K562 (cell line): ENCODE results near the gene NCOA1. TPM values are rescaled to one million over a fixed set of nuclear protein-coding genes. Genes with fewer than 3 reads are reported as not detected.

ENCODE experiments used
- ATF1 ChIP-seq, 2 experiments: fragments of 450-650 bp in 1 of 2; IDR thresholded peaks; 2 replicates each; pipeline ENCODE4 v1.6.1; 2016; ENCODE audit warnings: missing compliant biosample characterization in 1 of 2, missing genetic modification characterization in 1 of 2
- BCOR ChIP-seq: fragments of 450-650 bp; IDR thresholded peaks from 2 replicates; pipeline ENCODE4 v1.6.1; 2016
- BDP1 ChIP-seq: IDR thresholded peaks from 3 replicates; pipeline ENCODE4 v1.6.1; 2011; ENCODE audit not compliant: insufficient read length, insufficient read depth
- CBX5 ChIP-seq: IDR thresholded peaks from 2 replicates; pipeline ENCODE4 v1.6.1; 2014; ENCODE audit warnings: low read depth, borderline replicate concordance
- CHD4 ChIP-seq: fragments of 200-600 bp; sonication (generic); IDR thresholded peaks from 3 replicates; pipeline ENCODE4 v1.6.1; 2012; ENCODE audit warnings: low read depth, mild to moderate bottlenecking, mixed read lengths, low read length, inconsistent platforms; ENCODE audit not compliant: insufficient read depth, insufficient replicate concordance, poor library complexity, severe bottlenecking
- ILF3 ChIP-seq: fragments of 450-650 bp; IDR thresholded peaks from 2 replicates; pipeline ENCODE4 v1.6.1; 2018; ENCODE audit warnings: antibody characterized with exemption, mild to moderate bottlenecking, moderate library complexity, borderline replicate concordance
- MAFG ChIP-seq: fragments of 450-650 bp; conservative IDR thresholded peaks from 2 replicates; pipeline ENCODE4 v1.6.1; 2016; ENCODE audit warnings: missing genetic modification characterization, missing compliant biosample characterization
- MBD1 ChIP-seq: fragments of 250-450 bp; sonication (Bioruptor Pico); IDR thresholded peaks from 2 replicates; pipeline ENCODE4 v1.8.0; 2022; ENCODE audit warnings: inconsistent platforms
- PHF8 ChIP-seq: fragments of 200-600 bp; sonication (generic); IDR thresholded peaks from 2 replicates; pipeline ENCODE4 v1.6.1; 2012; ENCODE audit warnings: mixed run types, mild to moderate bottlenecking, inconsistent platforms, low read length, moderate library complexity, borderline replicate concordance
- RAD21 ChIP-seq, 2 experiments: fragments of 250-450 bp in 1 of 2; fragments of 450-650 bp in 1 of 2; sonication (Bioruptor Pico) in 1 of 2; formaldehyde crosslinking in 1 of 2; IDR thresholded peaks in 1 of 2; conservative IDR thresholded peaks in 1 of 2; 2 replicates each; pipeline versions ENCODE4 v1.4.0 to v1.8.0; 2020 to 2022; ENCODE audit warnings: mild to moderate bottlenecking in 2 of 2, moderate library complexity in 1 of 2
- RNF219 ChIP-seq: fragments of 250-450 bp; sonication (Bioruptor Pico); IDR thresholded peaks from 2 replicates; pipeline ENCODE4 v1.5.0; 2022; ENCODE audit warnings: mild to moderate bottlenecking
- TEAD4 ChIP-seq, 2 experiments: sonication (generic) in 1 of 2; formaldehyde crosslinking in 1 of 2; IDR thresholded peaks; 2 replicates each; pipeline versions ENCODE4 v1.6.1 to v1.8.0; 2012 to 2022; ENCODE audit warnings: borderline replicate concordance in 1 of 2, inconsistent platforms in 1 of 2, low read length in 1 of 2, mild to moderate bottlenecking in 1 of 2, missing genetic modification reagents in 1 of 2
- XRCC3 ChIP-seq: fragments of 450-650 bp; IDR thresholded peaks from 2 replicates; pipeline ENCODE4 v1.6.1; 2017; ENCODE audit warnings: mild to moderate bottlenecking, moderate library complexity
- ZNF696 ChIP-seq: fragments of 250-450 bp; sonication (Bioruptor Pico); conservative IDR thresholded peaks from 2 replicates; pipeline ENCODE4 v1.4.0; 2020; ENCODE audit warnings: mild to moderate bottlenecking, moderate library complexity
- ZNF707 ChIP-seq: fragments of 250-450 bp; sonication (Bioruptor Pico); conservative IDR thresholded peaks from 2 replicates; pipeline ENCODE4 v1.8.0; 2022; ENCODE audit warnings: inconsistent platforms, mild to moderate bottlenecking, moderate library complexity
- polyA plus RNA-seq, 8 experiments: library from polyadenylated mRNA; depleted of rRNA in 4 of 8; stranded (reverse) in 5 of 8; unstranded in 3 of 8; fragments of >200 nt; fragmentation: Nextera tagmentation in 2 of 8; fragmentation: Illumina TruSeq in 1 of 8; extraction: Ambion mirVana in 2 of 8; extraction: Trizol in 1 of 8; gene quantifications; 2 replicates each; pipeline versions ENCODE4 v1.2.1 to v1.2.3, GENCODE V29; 2011 to 2014; ENCODE audit warnings: inconsistent platforms in 1 of 8, missing spikeins in 1 of 8
- total RNA-seq, 7 experiments: library from RNA; depleted of rRNA in 6 of 7; stranded (reverse); fragments of >200 nt in 6 of 7; fragmentation: Illumina TruSeq in 2 of 7; extraction: Trizol in 2 of 7; gene quantifications; 2 replicates each; pipeline versions ENCODE4 v1.2.1 to v1.2.3, GENCODE V29; 2011 to 2021; ENCODE audit warnings: low replicate concordance in 1 of 7
- TF ChIP-seq, protein P1 (sequence below): fragments of 250-450 bp; sonication (Bioruptor Pico); IDR thresholded peaks from 2 replicates; pipeline ENCODE4 v1.8.0; 2021; ENCODE audit warnings: borderline replicate concordance, mild to moderate bottlenecking, moderate library complexity; ENCODE audit not compliant: poor library complexity, severe bottlenecking
- TF ChIP-seq, protein P2 (sequence below): fragments of 450-650 bp; formaldehyde crosslinking; conservative IDR thresholded peaks from 2 replicates; pipeline ENCODE4 v1.4.0; 2022; ENCODE audit warnings: mild to moderate bottlenecking, missing genetic modification characterization
- TF ChIP-seq, protein P3 (sequence below): fragments of 250-450 bp; sonication (Bioruptor Pico); IDR thresholded peaks from 2 replicates; pipeline ENCODE4 v1.4.0; 2020; ENCODE audit warnings: borderline replicate concordance

The NCOA1 gene
- total and polyA plus RNA-seq, 9 of the 15 experiments (the other 6 are each of a cell fraction or from before 2014, with no cell fraction given), result 4.9 to 25.7 (median 17.0) TPM

GRCh38 chr2:24482251-24482971, 8.6 kb upstream of the NCOA1 start (continued):
- TF ChIP-seq MBD1 (CRISPR knock-in tag), result no peak
- TF ChIP-seq RNF219 (CRISPR knock-in tag), result no peak
- TF ChIP-seq RAD21 (CRISPR knock-in tag; conservative IDR thresholded peaks at IDR 0.05 in 1 of 2, IDR thresholded peaks at IDR 0.05 in 1 of 2), result no peak
- no peak for TF ChIP-seq ILF3
- no peak for TF ChIP-seq BDP1
- no peak for TF ChIP-seq ZNF696 (CRISPR knock-in tag)
- TF ChIP-seq CHD4, result no peak
- TF ChIP-seq, protein P1, sequence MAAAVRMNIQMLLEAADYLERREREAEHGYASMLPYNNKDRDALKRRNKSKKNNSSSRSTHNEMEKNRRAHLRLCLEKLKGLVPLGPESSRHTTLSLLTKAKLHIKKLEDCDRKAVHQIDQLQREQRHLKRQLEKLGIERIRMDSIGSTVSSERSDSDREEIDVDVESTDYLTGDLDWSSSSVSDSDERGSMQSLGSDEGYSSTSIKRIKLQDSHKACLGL, result no peak
- TF ChIP-seq CBX5, result no peak
- TF ChIP-seq TEAD4 (IDR thresholded peaks at IDR 0.05; ENCODE audit: low read length), result no peak
- TF ChIP-seq TEAD4 (CRISPR knock-in tag; IDR thresholded peaks at IDR 0.05; ENCODE audit: borderline replicate concordance), result no peak
- TF ChIP-seq PHF8, result peak; percentile 24; the same call in 1 of the 2 replicates
- TF ChIP-seq ATF1 (CRISPR knock-in tag; IDR thresholded peaks at IDR 0.05), result no peak
- peak; percentile 77; the same call in 1 of the 2 replicates for TF ChIP-seq ATF1 (tag; IDR thresholded peaks at IDR 0.05)
- TF ChIP-seq XRCC3, result no peak
- TF ChIP-seq, protein P2, sequence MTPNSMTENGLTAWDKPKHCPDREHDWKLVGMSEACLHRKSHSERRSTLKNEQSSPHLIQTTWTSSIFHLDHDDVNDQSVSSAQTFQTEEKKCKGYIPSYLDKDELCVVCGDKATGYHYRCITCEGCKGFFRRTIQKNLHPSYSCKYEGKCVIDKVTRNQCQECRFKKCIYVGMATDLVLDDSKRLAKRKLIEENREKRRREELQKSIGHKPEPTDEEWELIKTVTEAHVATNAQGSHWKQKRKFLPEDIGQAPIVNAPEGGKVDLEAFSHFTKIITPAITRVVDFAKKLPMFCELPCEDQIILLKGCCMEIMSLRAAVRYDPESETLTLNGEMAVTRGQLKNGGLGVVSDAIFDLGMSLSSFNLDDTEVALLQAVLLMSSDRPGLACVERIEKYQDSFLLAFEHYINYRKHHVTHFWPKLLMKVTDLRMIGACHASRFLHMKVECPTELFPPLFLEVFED (CRISPR knock-in tag), result no peak
- no peak for TF ChIP-seq BCOR
- TF ChIP-seq, protein P3, sequence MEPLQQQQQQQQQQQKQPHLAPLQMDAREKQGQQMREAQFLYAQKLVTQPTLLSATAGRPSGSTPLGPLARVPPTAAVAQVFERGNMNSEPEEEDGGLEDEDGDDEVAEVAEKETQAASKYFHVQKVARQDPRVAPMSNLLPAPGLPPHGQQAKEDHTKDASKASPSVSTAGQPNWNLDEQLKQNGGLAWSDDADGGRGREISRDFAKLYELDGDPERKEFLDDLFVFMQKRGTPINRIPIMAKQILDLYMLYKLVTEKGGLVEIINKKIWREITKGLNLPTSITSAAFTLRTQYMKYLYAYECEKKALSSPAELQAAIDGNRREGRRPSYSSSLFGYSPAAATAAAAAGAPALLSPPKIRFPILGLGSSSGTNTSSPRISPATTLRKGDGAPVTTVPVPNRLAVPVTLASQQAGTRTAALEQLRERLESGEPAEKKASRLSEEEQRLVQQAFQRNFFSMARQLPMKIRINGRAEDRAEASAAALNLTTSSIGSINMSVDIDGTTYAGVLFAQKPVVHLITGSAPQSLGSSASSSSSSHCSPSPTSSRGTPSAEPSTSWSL (CRISPR knock-in tag), result no peak
- peak; percentile 89 for TF ChIP-seq MAFG (tag)
- TF ChIP-seq ZNF707 (CRISPR knock-in tag), result no peak
